HT-29 (cell line): ENCODE results near the gene STX10. TPM values are rescaled to one million over a fixed set of nuclear protein-coding genes. Genes with fewer than 3 reads are reported as not detected.

Source experiments
- DNase-seq: peaks from one replicate; pipeline ENCODE4 v3.0.0-alpha.2; 2015; ENCODE audit warnings: low spot score
- total RNA-seq: library from RNA; depleted of rRNA; stranded (reverse); fragments of >200 nt; shearing (Covaris generic); gene quantifications from 2 replicates; pipeline ENCODE4 v1.2.3, GENCODE V29; 2014

STX10 gene
- total RNA-seq, 1 experiment from 2014 or later: 86.0 TPM

GRCh38 chr19:13120817-13121216, 29.4 kb downstream of the STX10 start:
- DNase-seq: no peak

GRCh38 chr19:13120031-13120430, 30.1 kb downstream of the STX10 start:
- no peak for DNase-seq

- no peak for DNase-seq
These were observed 30.5 kb downstream of the STX10 start for GRCh38 chr19:13119627-13120026.

GRCh38 chr19:13118424-13119193, 31.6 kb downstream of the STX10 start:
- no peak for DNase-seq

- peak; percentile 79 for DNase-seq
These were observed 32.3 kb downstream of the STX10 start, which contains the start of gene NACC1 for GRCh38 chr19:13117772-13118423. NACC1 (plus strand) TSS chr19:13118264; CDS start chr19:13135208, 16,944 bp downstream.

- DNase-seq: no peak
These were observed 32.9 kb downstream of the STX10 start for GRCh38 chr19:13117176-13117771.

GRCh38 chr19:13116282-13117175, 33.6 kb downstream of the STX10 start, which contains the start of gene TRMT1:
TRMT1 (minus strand) TSS chr19:13116740; CDS start chr19:13116399, 341 bp downstream.
- peak; percentile 88 for DNase-seq

GRCh38 chr19:13115936-13116281, 34.3 kb downstream of the STX10 start:
- no peak for DNase-seq

GRCh38 chr19:13112555-13112954, 37.6 kb downstream of the STX10 start:
- no peak for DNase-seq

- DNase-seq: no peak
These were observed 40.0 kb downstream of the STX10 start for GRCh38 chr19:13110099-13110610.

- DNase-seq: no peak
These were observed 40.6 kb downstream of the STX10 start for GRCh38 chr19:13109361-13110098.

GRCh38 chr19:13104848-13105711, 45.1 kb downstream of the STX10 start:
- no peak for DNase-seq

- DNase-seq: no peak
These were observed 45.8 kb downstream of the STX10 start for GRCh38 chr19:13104360-13104847.

GRCh38 chr19:13103581-13104359, 46.4 kb downstream of the STX10 start:
- DNase-seq: no peak

GRCh38 chr19:13102666-13103580, 47.3 kb downstream of the STX10 start, which contains the start of gene LYL1:
LYL1 (minus strand) TSS chr19:13102858; CDS start chr19:13101171, 1,687 bp downstream.
- no peak for DNase-seq

GRCh38 chr19:13102416-13102665, 47.8 kb downstream of the STX10 start:
- no peak for DNase-seq

- no peak for DNase-seq
These were observed 48.4 kb downstream of the STX10 start for GRCh38 chr19:13101590-13102415.
